ENCODE data around the gene OTP.
"Not testable (repeated sequence)": the region's sequence is repeated elsewhere in the genome, so short reads cannot be mapped to it uniquely, and the experiment has no call there.

Gene OTP

DNA sequence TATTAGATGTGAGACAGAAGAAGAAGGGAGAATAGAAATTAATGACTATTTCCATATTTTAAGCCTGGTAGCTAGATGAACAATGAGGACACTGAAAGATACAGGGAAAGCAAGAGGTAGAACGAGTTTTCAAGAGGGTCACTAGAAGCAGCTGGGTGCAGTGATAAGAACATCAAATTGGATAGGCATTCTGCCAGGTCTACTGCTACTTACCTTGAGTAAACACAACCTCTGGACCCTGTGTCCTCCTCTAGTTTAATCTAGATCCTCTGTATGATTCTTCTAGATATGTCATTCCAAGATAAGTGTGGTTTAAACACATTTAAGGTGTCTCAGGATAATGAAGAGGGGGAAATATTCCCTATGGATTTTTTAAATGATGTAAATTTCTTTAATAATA lies 31.2 kb downstream of the OTP start:
- no peak overlapping the region for H3K4me3 ChIP-seq (ENCODE audit: low read depth, low read length)
- TF ChIP-seq, protein P1, sequence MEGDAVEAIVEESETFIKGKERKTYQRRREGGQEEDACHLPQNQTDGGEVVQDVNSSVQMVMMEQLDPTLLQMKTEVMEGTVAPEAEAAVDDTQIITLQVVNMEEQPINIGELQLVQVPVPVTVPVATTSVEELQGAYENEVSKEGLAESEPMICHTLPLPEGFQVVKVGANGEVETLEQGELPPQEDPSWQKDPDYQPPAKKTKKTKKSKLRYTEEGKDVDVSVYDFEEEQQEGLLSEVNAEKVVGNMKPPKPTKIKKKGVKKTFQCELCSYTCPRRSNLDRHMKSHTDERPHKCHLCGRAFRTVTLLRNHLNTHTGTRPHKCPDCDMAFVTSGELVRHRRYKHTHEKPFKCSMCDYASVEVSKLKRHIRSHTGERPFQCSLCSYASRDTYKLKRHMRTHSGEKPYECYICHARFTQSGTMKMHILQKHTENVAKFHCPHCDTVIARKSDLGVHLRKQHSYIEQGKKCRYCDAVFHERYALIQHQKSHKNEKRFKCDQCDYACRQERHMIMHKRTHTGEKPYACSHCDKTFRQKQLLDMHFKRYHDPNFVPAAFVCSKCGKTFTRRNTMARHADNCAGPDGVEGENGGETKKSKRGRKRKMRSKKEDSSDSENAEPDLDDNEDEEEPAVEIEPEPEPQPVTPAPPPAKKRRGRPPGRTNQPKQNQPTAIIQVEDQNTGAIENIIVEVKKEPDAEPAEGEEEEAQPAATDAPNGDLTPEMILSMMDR (IDR thresholded peaks at IDR 0.05; ENCODE audit: borderline replicate concordance, insufficient read depth, low read depth, low read length) = no peak

DNA sequence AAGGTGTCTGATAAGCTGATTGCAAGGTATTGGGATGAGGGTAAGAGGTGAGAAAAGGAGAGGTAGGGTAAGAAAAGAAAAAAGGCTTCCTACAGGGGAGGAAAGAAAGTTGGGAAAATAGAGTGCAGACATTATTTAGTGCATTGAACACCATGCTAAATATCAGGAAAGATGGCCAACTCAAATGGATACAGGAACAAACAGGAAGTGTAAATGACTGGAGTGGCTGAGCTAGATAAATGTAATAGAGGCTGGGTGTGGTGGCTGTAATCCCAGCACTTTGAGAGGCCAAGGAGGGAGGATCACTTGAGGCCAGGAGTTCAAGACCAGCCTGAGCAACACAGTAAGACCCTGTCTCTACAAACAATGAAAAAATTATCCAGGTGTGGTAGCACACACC lies 32.2 kb downstream of the OTP start:
- TF ChIP-seq, protein P1 (IDR thresholded peaks at IDR 0.05; ENCODE audit: borderline replicate concordance, insufficient read depth, low read depth, low read length) = no peak
- no peak overlapping the region for H3K4me3 ChIP-seq (ENCODE audit: low read depth, low read length)

- TF ChIP-seq, protein P1 (IDR thresholded peaks at IDR 0.05; ENCODE audit: borderline replicate concordance, insufficient read depth, low read depth, low read length) = no peak
- H3K4me3 ChIP-seq (ENCODE audit: low read depth, low read length) = no peak overlapping the region
Observed at GRCh38 chr5:77599679-77600078, 38.8 kb downstream of the OTP start.

DNA sequence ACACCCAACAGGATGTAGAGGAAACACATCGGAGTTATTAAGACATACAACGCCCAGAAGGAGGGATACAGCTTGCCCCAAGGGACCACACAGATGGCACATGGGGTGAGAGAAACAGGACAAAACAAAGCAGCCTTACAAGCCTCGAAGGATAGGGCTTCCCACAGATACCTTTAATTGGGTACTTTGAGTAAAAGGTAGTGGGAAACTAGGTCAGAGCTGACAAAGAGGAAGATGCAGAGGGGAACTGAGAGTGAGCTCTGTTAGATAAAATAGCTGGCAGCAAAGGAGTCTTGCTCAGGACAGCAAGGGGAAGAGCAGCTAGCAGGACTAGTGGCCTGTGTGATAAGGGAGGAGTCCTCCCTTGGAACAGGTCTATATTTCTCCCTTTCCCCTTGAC lies 48.2 kb downstream of the OTP start:
- TF ChIP-seq, protein P1 (IDR thresholded peaks at IDR 0.05; ENCODE audit: borderline replicate concordance, insufficient read depth, low read depth, low read length) = no peak

GRCh38 chr5:77588175-77588574 lies 50.3 kb downstream of the OTP start:
- TF ChIP-seq, protein P1 (IDR thresholded peaks at IDR 0.05; ENCODE audit: borderline replicate concordance, insufficient read depth, low read depth, low read length) = no peak
- no peak overlapping the region for H3K4me3 ChIP-seq (ENCODE audit: low read depth, low read length)

More for the DNA sequence above, 48.2 kb downstream of the OTP start:
- no peak overlapping the region for H3K4me3 ChIP-seq (ENCODE audit: low read depth, low read length)

- no peak overlapping the region for H3K4me3 ChIP-seq (ENCODE audit: low read depth, low read length)
- TF ChIP-seq, protein P1 (IDR thresholded peaks at IDR 0.05; ENCODE audit: borderline replicate concordance, insufficient read depth, low read depth, low read length) = no peak
Observed at GRCh38 chr5:77586101-77586500, 52.4 kb downstream of the OTP start.

GRCh38 chr5:77582143-77582542 lies 56.4 kb downstream of the OTP start:
- H3K4me3 ChIP-seq (ENCODE audit: low read depth, low read length) = not testable (repeated sequence)
